DOHH2 (cell line): ENCODE measurements around the gene DNM1.

Source experiments
- H3F3A ChIP-seq: fragments of 200-600 bp; sonication (generic), shearing (Covaris generic); 2 replicates; pipeline ENCODE4 v1.6.0; 2016; ENCODE audit warnings: antibody characterized with exemption, mild to moderate bottlenecking; ENCODE audit not compliant: control insufficient read depth, insufficient read depth
- H3K27ac ChIP-seq: fragments of 200-600 bp; sonication (generic); 2 replicates; pipeline ENCODE4 v1.5.1; 2014; ENCODE audit warnings: low read depth, mild to moderate bottlenecking, low read length, moderate library complexity
- H3K27me3 ChIP-seq: fragments of 200-600 bp; sonication (generic); 2 replicates; pipeline ENCODE4 v1.6.1; 2014; ENCODE audit warnings: mild to moderate bottlenecking, low read length, mixed read lengths; ENCODE audit not compliant: control insufficient read depth
- H3K36me3 ChIP-seq: fragments of 200-600 bp; sonication (generic); 2 replicates; pipeline ENCODE4 v1.6.1; 2014; ENCODE audit warnings: mild to moderate bottlenecking, low read length, moderate library complexity, mixed read lengths; ENCODE audit not compliant: control insufficient read depth
- H3K4me1 ChIP-seq: fragments of 200-600 bp; sonication (generic); 2 replicates; pipeline ENCODE4 v1.6.1; 2014; ENCODE audit warnings: mild to moderate bottlenecking, low read length, mixed read lengths; ENCODE audit not compliant: control insufficient read depth
- H3K4me2 ChIP-seq: fragments of 200-600 bp; sonication (generic); 2 replicates; pipeline ENCODE4 v1.6.0; 2014; ENCODE audit warnings: mild to moderate bottlenecking, low read length, moderate library complexity
- H3K4me3 ChIP-seq: fragments of 200-600 bp; sonication (generic); 2 replicates; pipeline ENCODE4 v1.5.1; 2014; ENCODE audit warnings: mild to moderate bottlenecking, low read length, mixed read lengths
- H3K79me2 ChIP-seq: fragments of 200-600 bp; sonication (generic); 2 replicates; pipeline ENCODE4 v1.6.1; 2014; ENCODE audit warnings: mild to moderate bottlenecking, low read length, mixed read lengths; ENCODE audit not compliant: control insufficient read depth
- H3K9me2 ChIP-seq: fragments of 200-600 bp; sonication (generic); replicated peaks from 2 replicates; pipeline ENCODE4 v1.6.1; 2014; ENCODE audit warnings: mild to moderate bottlenecking, low read length, mixed read lengths; ENCODE audit not compliant: control insufficient read depth
- H3K9me3 ChIP-seq: fragments of 200-600 bp; sonication (generic); 2 replicates; pipeline ENCODE4 v1.6.1; 2014; ENCODE audit warnings: antibody characterized with exemption, low read length, mixed read lengths; ENCODE audit not compliant: control insufficient read depth, insufficient read depth
- H4K20me1 ChIP-seq: fragments of 200-600 bp; sonication (generic); 2 replicates; pipeline ENCODE4 v1.6.0; 2014; ENCODE audit warnings: low read depth, mild to moderate bottlenecking, antibody characterized with exemption, low read length, moderate library complexity; ENCODE audit not compliant: control insufficient read depth, insufficient read depth
- EZH2phosphoT487 ChIP-seq: fragments of 200-600 bp; sonication (generic); IDR thresholded peaks from 2 replicates; pipeline ENCODE4 v1.6.1; 2017; ENCODE audit warnings: borderline replicate concordance, mild to moderate bottlenecking, antibody characterized with exemption, low read length, moderate library complexity, mixed read lengths
- TF ChIP-seq, protein P1 (sequence below): fragments of 200-600 bp; sonication (generic); IDR thresholded peaks from one replicate; pipeline ENCODE4 v1.5.1; 2014; ENCODE audit warnings: antibody characterized with exemption, mild to moderate bottlenecking, low read depth, low read length; ENCODE audit not compliant: poor library complexity, severe bottlenecking

DNM1 gene

DNA sequence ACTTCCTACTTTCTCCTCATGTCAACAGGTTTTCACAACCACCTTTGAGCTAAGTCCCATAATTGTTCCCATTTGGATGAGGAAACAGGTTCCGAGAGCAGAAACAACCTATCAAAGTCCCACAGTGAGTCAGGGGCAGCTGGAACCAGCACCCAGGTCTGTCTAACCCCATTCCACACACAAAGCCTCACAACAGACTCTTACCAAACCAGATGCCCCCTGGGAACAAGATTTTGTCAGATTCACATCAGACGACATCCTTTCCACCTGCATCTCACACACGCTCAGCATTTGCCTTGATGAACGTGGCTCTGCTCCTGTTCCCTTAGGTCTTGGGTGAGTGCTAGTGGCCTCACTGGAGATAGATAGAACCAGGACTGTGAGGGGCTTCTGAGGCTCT, 89.9 kb downstream of the DNM1 start:
- TF ChIP-seq EZH2phosphoT487: no peak
- TF ChIP-seq, protein P1, sequence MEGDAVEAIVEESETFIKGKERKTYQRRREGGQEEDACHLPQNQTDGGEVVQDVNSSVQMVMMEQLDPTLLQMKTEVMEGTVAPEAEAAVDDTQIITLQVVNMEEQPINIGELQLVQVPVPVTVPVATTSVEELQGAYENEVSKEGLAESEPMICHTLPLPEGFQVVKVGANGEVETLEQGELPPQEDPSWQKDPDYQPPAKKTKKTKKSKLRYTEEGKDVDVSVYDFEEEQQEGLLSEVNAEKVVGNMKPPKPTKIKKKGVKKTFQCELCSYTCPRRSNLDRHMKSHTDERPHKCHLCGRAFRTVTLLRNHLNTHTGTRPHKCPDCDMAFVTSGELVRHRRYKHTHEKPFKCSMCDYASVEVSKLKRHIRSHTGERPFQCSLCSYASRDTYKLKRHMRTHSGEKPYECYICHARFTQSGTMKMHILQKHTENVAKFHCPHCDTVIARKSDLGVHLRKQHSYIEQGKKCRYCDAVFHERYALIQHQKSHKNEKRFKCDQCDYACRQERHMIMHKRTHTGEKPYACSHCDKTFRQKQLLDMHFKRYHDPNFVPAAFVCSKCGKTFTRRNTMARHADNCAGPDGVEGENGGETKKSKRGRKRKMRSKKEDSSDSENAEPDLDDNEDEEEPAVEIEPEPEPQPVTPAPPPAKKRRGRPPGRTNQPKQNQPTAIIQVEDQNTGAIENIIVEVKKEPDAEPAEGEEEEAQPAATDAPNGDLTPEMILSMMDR: no peak
- H3K9me2 ChIP-seq: no peaks in the 10 kb centered on the region

DNA sequence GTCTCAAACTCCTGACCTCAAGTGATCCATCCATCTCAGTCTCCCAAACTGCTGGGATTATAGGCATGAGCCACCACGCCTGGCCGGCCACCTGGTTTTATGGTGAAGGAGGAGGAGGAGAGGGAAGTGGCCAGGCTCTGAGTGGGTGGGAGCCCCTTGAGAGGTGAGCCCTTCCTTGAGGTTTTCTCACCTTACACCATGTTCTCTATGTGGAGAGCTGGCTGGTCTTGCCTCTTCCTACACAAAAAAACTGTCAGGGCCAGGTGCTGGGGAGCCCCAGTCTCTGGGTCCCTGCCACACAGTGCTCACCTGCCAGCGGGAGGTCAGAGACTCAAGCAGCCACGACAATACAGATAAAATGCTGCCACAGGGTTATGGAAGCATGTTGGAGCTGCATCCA, 91.0 kb downstream of the DNM1 start:
- Histone ChIP-seq H3K4me3 (no peak overlapping the region), H3F3A (no peaks in the 10 kb centered on the region), H3K27me3 (no peaks in the 10 kb centered on the region), H4K20me1 (no peaks in the 10 kb centered on the region), H3K79me2 (no peaks in the 10 kb centered on the region), H3K9me3 (no peaks in the 10 kb centered on the region), H3K27ac (no peak overlapping the region), H3K36me3 (no peaks in the 10 kb centered on the region), H3K4me2 (no peak overlapping the region), H3K9me2 (no peaks in the 10 kb centered on the region), H3K4me1 (no peaks in the 10 kb centered on the region)
- TF ChIP-seq EZH2phosphoT487: no peak
- TF ChIP-seq, protein P1: no peak

More for the DNA sequence above, 89.9 kb downstream of the DNM1 start:
- Histone ChIP-seq H3K27me3 (no peaks in the 10 kb centered on the region), H3K4me2 (no peak overlapping the region), H3K4me1 (no peaks in the 10 kb centered on the region), H3F3A (no peaks in the 10 kb centered on the region), H3K27ac (no peak overlapping the region), H3K9me3 (no peaks in the 10 kb centered on the region), H3K79me2 (no peaks in the 10 kb centered on the region), H3K4me3 (no peak overlapping the region), H3K36me3 (no peaks in the 10 kb centered on the region), H4K20me1 (no peaks in the 10 kb centered on the region)

DNA sequence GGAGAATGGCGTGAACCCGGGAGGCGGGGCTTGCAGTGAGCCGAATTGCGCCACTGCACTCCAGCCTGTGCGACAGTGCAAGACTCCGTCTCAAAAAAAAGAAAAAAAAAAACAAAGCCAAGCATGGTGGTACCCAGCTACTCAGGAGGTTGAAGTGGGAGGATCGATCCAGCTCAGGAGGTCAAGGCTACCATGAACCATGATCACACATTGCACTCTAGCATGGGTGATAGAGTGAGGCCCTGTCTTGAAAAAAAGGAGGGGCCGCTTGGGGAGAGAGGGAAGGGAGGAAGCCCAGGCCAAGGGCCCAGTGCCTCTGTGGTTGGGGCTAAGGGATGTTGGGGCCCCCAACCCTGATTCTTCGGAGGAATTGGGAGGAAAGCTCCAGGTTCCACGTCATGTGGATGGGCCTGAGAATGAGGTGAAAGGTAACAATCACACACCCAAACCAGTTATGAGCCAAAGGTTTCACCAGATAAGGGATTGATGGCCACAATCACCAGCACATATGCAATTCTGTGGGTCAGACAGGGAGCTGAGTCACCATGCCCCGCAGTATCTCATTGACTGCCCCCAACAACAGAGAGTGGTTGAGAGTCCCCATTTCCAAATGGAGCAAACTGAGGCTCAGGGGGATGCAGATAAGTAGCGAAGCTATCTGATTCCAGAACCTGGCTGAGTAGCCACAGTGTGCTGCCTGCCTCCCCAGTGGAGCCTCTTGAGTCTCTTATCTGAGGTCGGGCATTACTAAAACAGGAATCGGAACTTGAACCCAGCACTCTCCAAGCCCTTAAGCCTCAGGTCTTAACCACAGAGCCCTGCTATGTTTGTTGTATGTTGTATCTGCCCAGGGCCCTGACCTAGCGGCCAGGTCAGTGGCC, 93.4 kb downstream of the DNM1 start:
- Histone ChIP-seq H3K4me3 (no peak overlapping the region), H4K20me1 (no peaks in the 10 kb centered on the region), H3F3A (no peaks in the 10 kb centered on the region), H3K27me3 (no peaks in the 10 kb centered on the region), H3K4me1 (no peaks in the 10 kb centered on the region), H3K4me2 (no peak overlapping the region), H3K36me3 (no peaks in the 10 kb centered on the region), H3K27ac (no peak overlapping the region), H3K9me2 (no peaks in the 10 kb centered on the region), H3K79me2 (no peaks in the 10 kb centered on the region), H3K9me3 (no peaks in the 10 kb centered on the region)
- TF ChIP-seq, protein P1: no peak
- TF ChIP-seq EZH2phosphoT487: no peak
